ENCODE results near the gene CD9. TPM values are rescaled to one million over a fixed set of nuclear protein-coding genes. Genes with fewer than 3 reads are reported as not detected.

The CD9 gene
- total RNA-seq, 2 donors from 2014 or later, result 33.5 to 99.1 TPM

GRCh38 chr12:6249580-6249979, 49.4 kb downstream of the CD9 start:
- DNase-seq, result no peak
- Mint-ChIP-seq H3K9me3 (peaks cover 24% of the 10 kb centered on the region), H3K4me3 (no peak overlapping the region), H3K4me1 (peaks cover 4% of the 10 kb centered on the region), H3K36me3 (ENCODE audit: low read depth) (peaks cover 2% of the 10 kb centered on the region), H3K27me3 (ENCODE audit: insufficient read depth) (peaks cover 13% of the 10 kb centered on the region), H3K27ac (no peak overlapping the region)
- Histone ChIP-seq H3K4me1 (ENCODE audit: control insufficient read depth, insufficient read depth, low read length) (no peaks in the 10 kb centered on the region), H3K27ac (ENCODE audit: low read depth, low read length) (no peak overlapping the region), H3K4me3 (ENCODE audit: low read length) (no peak overlapping the region), H3K36me3 (ENCODE audit: control insufficient read depth, insufficient read depth, low read length) (no peaks in the 10 kb centered on the region), H3K9me3 (ENCODE audit: control insufficient read depth, low read length) (peaks cover 9% of the 10 kb centered on the region), H3K9ac (ENCODE audit: extremely low read depth, low read length, poor library complexity, severe bottlenecking) (no peak overlapping the region), H3K27me3 (ENCODE audit: control insufficient read depth, insufficient read depth, low read length, poor library complexity, severe bottlenecking) (no peaks in the 10 kb centered on the region)
- TF ChIP-seq CTCF (conservative IDR thresholded peaks at IDR 0.05), result no peak
- WGBS, 2 experiments (ENCODE audit: insufficient coverage in 1 of 2, insufficient read length in 1 of 2), result 90 to 100% methylated on average over 2 of the region's 2 CpGs

GRCh38 chr12:6250343-6250742, 50.1 kb downstream of the CD9 start:
- H3K4me1 Mint-ChIP-seq, result peaks cover 4% of the 10 kb centered on the region
- WGBS, 2 experiments (ENCODE audit: insufficient coverage in 1 of 2, insufficient read length in 1 of 2), result 86 to 88% methylated on average over 4 to 5 of the region's 5 CpGs
- no peaks in the 10 kb centered on the region for H3K4me1 ChIP-seq (ENCODE audit: control insufficient read depth, insufficient read depth, low read length)
- H3K27me3 ChIP-seq (ENCODE audit: control insufficient read depth, insufficient read depth, low read length, poor library complexity, severe bottlenecking), result no peaks in the 10 kb centered on the region
- no peak overlapping the region for H3K27ac Mint-ChIP-seq
- no peaks in the 10 kb centered on the region for H3K36me3 ChIP-seq (ENCODE audit: control insufficient read depth, insufficient read depth, low read length)
- DNase-seq, result peak; percentile 67
- TF ChIP-seq CTCF (conservative IDR thresholded peaks at IDR 0.05), result no peak
- H3K4me3 Mint-ChIP-seq, result no peak overlapping the region
- H3K9me3 Mint-ChIP-seq, result peaks cover 17% of the 10 kb centered on the region
- H3K4me3 ChIP-seq (ENCODE audit: low read length), result no peak overlapping the region
- peaks cover 2% of the 10 kb centered on the region for H3K36me3 Mint-ChIP-seq (ENCODE audit: low read depth)
- no peak overlapping the region for H3K27ac ChIP-seq (ENCODE audit: low read depth, low read length)
- H3K9ac ChIP-seq (ENCODE audit: extremely low read depth, low read length, poor library complexity, severe bottlenecking), result no peak overlapping the region
- peaks cover under 1% of the 10 kb centered on the region for H3K9me3 ChIP-seq (ENCODE audit: control insufficient read depth, low read length)
- peaks cover 13% of the 10 kb centered on the region for H3K27me3 Mint-ChIP-seq (ENCODE audit: insufficient read depth)

GRCh38 chr12:6253278-6253677, 53.1 kb downstream of the CD9 start:
- no peak for TF ChIP-seq CTCF (conservative IDR thresholded peaks at IDR 0.05)
- 89 to 90% methylated on average over 6 of the region's 6 CpGs for WGBS, 2 experiments (ENCODE audit: insufficient coverage in 1 of 2, insufficient read length in 1 of 2)
- Histone ChIP-seq H3K36me3 (ENCODE audit: control insufficient read depth, insufficient read depth, low read length) (no peaks in the 10 kb centered on the region), H3K27ac (ENCODE audit: low read depth, low read length) (no peak overlapping the region), H3K4me1 (ENCODE audit: control insufficient read depth, insufficient read depth, low read length) (no peaks in the 10 kb centered on the region), H3K9me3 (ENCODE audit: control insufficient read depth, low read length) (peaks cover 12% of the 10 kb centered on the region), H3K27me3 (ENCODE audit: control insufficient read depth, insufficient read depth, low read length, poor library complexity, severe bottlenecking) (no peaks in the 10 kb centered on the region), H3K4me3 (ENCODE audit: low read length) (no peak overlapping the region), H3K9ac (ENCODE audit: extremely low read depth, low read length, poor library complexity, severe bottlenecking) (no peak overlapping the region)
- H3K4me3 Mint-ChIP-seq, result no peak overlapping the region
- peaks cover 9% of the 10 kb centered on the region for H3K9me3 Mint-ChIP-seq
- no peak overlapping the region for H3K27ac Mint-ChIP-seq
- H3K27me3 Mint-ChIP-seq (ENCODE audit: insufficient read depth), result peaks cover 11% of the 10 kb centered on the region
- no peaks in the 10 kb centered on the region for H3K36me3 Mint-ChIP-seq (ENCODE audit: low read depth)
- DNase-seq, result peak; percentile 41
- H3K4me1 Mint-ChIP-seq, result peaks cover 4% of the 10 kb centered on the region

Measured in endodermal cell (in vitro differentiated cells).